GM23338 (cell line): ENCODE data around the gene HECTD2. TPM values are rescaled to one million over a fixed set of nuclear protein-coding genes. Genes with fewer than 3 reads are reported as not detected.

Experiments
- ATAC-seq: fragments of 200-7000 bp; cut with Tn5 transposase; 3 replicates; pipeline ENCODE4 v1.9.1; 2020
- DNase-seq: peaks from one replicate; pipeline ENCODE4 v3.0.0-alpha.2; 2015; ENCODE audit warnings: low spot score
- H2AFZ ChIP-seq: fragments of 200-600 bp; sonication (generic); 2 replicates; pipeline ENCODE4 v1.8.0; 2016; ENCODE audit warnings: antibody characterized with exemption, mild to moderate bottlenecking, moderate library complexity
- H3F3A ChIP-seq: fragments of 200-600 bp; sonication (generic); replicated peaks from 2 replicates; pipeline ENCODE4 v1.8.0; 2017; ENCODE audit warnings: antibody characterized with exemption, mixed run types, low read depth
- H3K27ac ChIP-seq: fragments of 200-600 bp; sonication (generic); 2 replicates; pipeline ENCODE4 v1.6.1; 2016; ENCODE audit warnings: low read depth
- H3K27me3 ChIP-seq: fragments of 200-600 bp; sonication (generic); 2 replicates; pipeline ENCODE4 v1.8.0; 2016; ENCODE audit warnings: mild to moderate bottlenecking, mixed run types, moderate library complexity; ENCODE audit not compliant: insufficient read depth
- H3K36me3 ChIP-seq: fragments of 200-600 bp; sonication (generic); 2 replicates; pipeline ENCODE4 v1.8.0; 2016; ENCODE audit warnings: mild to moderate bottlenecking; ENCODE audit not compliant: insufficient read depth
- H3K4me1 ChIP-seq: fragments of 200-600 bp; sonication (generic); 2 replicates; pipeline ENCODE4 v1.8.0; 2016; ENCODE audit warnings: mild to moderate bottlenecking, moderate library complexity; ENCODE audit not compliant: insufficient read depth
- H3K4me2 ChIP-seq: fragments of 200-600 bp; sonication (generic); 2 replicates; pipeline ENCODE4 v1.7.1; 2017; ENCODE audit warnings: mixed run types
- H3K4me3 ChIP-seq: fragments of 200-600 bp; sonication (generic); 2 replicates; pipeline ENCODE4 v1.6.1; 2016; ENCODE audit warnings: mixed run types
- H3K79me2 ChIP-seq: fragments of 200-600 bp; sonication (generic); replicated peaks from 2 replicates; pipeline ENCODE4 v1.8.0; 2017; ENCODE audit warnings: mild to moderate bottlenecking; ENCODE audit not compliant: insufficient read depth
- H3K9me2 ChIP-seq: fragments of 200-600 bp; sonication (generic); 2 replicates; pipeline ENCODE4 v1.8.0; 2017; ENCODE audit not compliant: insufficient read depth
- H4K20me1 ChIP-seq: fragments of 200-600 bp; sonication (generic); replicated peaks from 2 replicates; pipeline ENCODE4 v1.8.0; 2017; ENCODE audit warnings: mild to moderate bottlenecking; ENCODE audit not compliant: insufficient read depth
- H3K27ac Mint-ChIP-seq: 2 replicates; pipeline ENCODE4 v1.8.0; 2020; ENCODE audit warnings: inconsistent platforms, mild to moderate bottlenecking, moderate library complexity, mixed read lengths
- H3K27me3 Mint-ChIP-seq: 3 replicates; pipeline ENCODE4 v1.8.0; 2022; ENCODE audit warnings: low read depth, mild to moderate bottlenecking, moderate library complexity, mixed read lengths, inconsistent platforms; ENCODE audit not compliant: insufficient read depth, poor library complexity
- H3K36me3 Mint-ChIP-seq: 3 replicates; pipeline ENCODE4 v1.8.0; 2021; ENCODE audit warnings: low read depth, mild to moderate bottlenecking, inconsistent platforms, moderate library complexity, mixed read lengths
- H3K4me1 Mint-ChIP-seq: 3 replicates; pipeline ENCODE4 v1.8.0; 2020; ENCODE audit warnings: mild to moderate bottlenecking, inconsistent platforms, mixed read lengths
- H3K4me3 Mint-ChIP-seq: 3 replicates; pipeline ENCODE4 v1.8.0; 2021; ENCODE audit warnings: moderate library complexity, mild to moderate bottlenecking, inconsistent platforms, mixed read lengths
- H3K9me3 Mint-ChIP-seq: 3 replicates; pipeline ENCODE4 v1.8.0; 2020; ENCODE audit warnings: moderate library complexity, mild to moderate bottlenecking, inconsistent platforms, mixed read lengths
- CREB1 ChIP-seq: fragments of 250-450 bp; sonication (Bioruptor Pico); IDR thresholded peaks from 2 replicates; pipeline ENCODE4 v1.5.0; 2020; ENCODE audit warnings: low read depth, mild to moderate bottlenecking, moderate library complexity
- EZH2 ChIP-seq: fragments of 200-600 bp; sonication (generic); IDR thresholded peaks from one replicate; pipeline ENCODE4 v1.8.0; 2017; ENCODE audit warnings: antibody characterized with exemption, mild to moderate bottlenecking, low read depth; ENCODE audit not compliant: unreplicated experiment
- EZH2phosphoT487 ChIP-seq: fragments of 200-600 bp; sonication (generic); IDR thresholded peaks from one replicate; pipeline ENCODE4 v1.8.1; 2018; ENCODE audit warnings: antibody characterized with exemption; ENCODE audit not compliant: unreplicated experiment
- JUNB ChIP-seq: IDR thresholded peaks from one replicate; pipeline ENCODE4 v1.6.1; 2016; ENCODE audit warnings: antibody characterized with exemption; ENCODE audit not compliant: unreplicated experiment
- NANOG ChIP-seq: IDR thresholded peaks from 2 replicates; pipeline ENCODE4 v1.6.1; 2016; ENCODE audit warnings: antibody characterized with exemption, borderline replicate concordance
- POLR2AphosphoS5 ChIP-seq: IDR thresholded peaks from 2 replicates; pipeline ENCODE4 v1.6.1; 2016; ENCODE audit warnings: antibody characterized with exemption, low read depth
- STAT1 ChIP-seq: IDR thresholded peaks from one replicate; pipeline ENCODE4 v1.6.1; 2016; ENCODE audit warnings: antibody characterized with exemption; ENCODE audit not compliant: unreplicated experiment
- ZNF114 ChIP-seq: fragments of 250-450 bp; sonication (Bioruptor Pico); IDR thresholded peaks from 2 replicates; pipeline ENCODE4 v1.5.0; 2020; ENCODE audit warnings: mild to moderate bottlenecking, moderate library complexity
- ZNF331 ChIP-seq: fragments of 250-450 bp; sonication (Bioruptor Pico); IDR thresholded peaks from 2 replicates; pipeline ENCODE4 v1.5.0; 2020; ENCODE audit warnings: low read depth, mild to moderate bottlenecking, moderate library complexity
- polyA plus RNA-seq: library from polyadenylated mRNA; unstranded; fragments of >200 nt; fragmentation: Nextera tagmentation; extraction: Ambion mirVana; gene quantifications from 2 replicates; pipeline ENCODE4 v1.2.1, GENCODE V29; 2016
- total RNA-seq: library from RNA; depleted of rRNA; stranded (reverse); fragments of >200 nt; shearing (Covaris generic); gene quantifications from 2 replicates; pipeline ENCODE4 v1.2.3, GENCODE V29; 2014
- TF ChIP-seq, protein P1 (sequence below): IDR thresholded peaks from one replicate; pipeline ENCODE4 v1.6.1; 2018; ENCODE audit warnings: antibody characterized with exemption; ENCODE audit not compliant: unreplicated experiment
- TF ChIP-seq, protein P2 (sequence below): IDR thresholded peaks from 2 replicates; pipeline ENCODE4 v1.6.1; 2016; ENCODE audit warnings: antibody characterized with exemption
- TF ChIP-seq, protein P3 (sequence below), 2 experiments: fragments of 200-600 bp in 1 of 2; sonication (generic) in 1 of 2; conservative IDR thresholded peaks; 2 replicates each; pipeline versions ENCODE4 v1.5.1 to v1.6.1; 2016 to 2017; ENCODE audit warnings: antibody characterized with exemption in 2 of 2, low read depth in 2 of 2, mild to moderate bottlenecking in 2 of 2, moderate library complexity in 1 of 2
- TF ChIP-seq, protein P4 (sequence below): fragments of 250-450 bp; sonication (Bioruptor Pico); IDR thresholded peaks from 2 replicates; pipeline ENCODE4 v1.5.0; 2020; ENCODE audit warnings: mild to moderate bottlenecking, moderate library complexity

Gene HECTD2
- total and polyA plus RNA-seq, 2 experiments from 2014 or later, result 8.5 to 14.4 TPM

DNA sequence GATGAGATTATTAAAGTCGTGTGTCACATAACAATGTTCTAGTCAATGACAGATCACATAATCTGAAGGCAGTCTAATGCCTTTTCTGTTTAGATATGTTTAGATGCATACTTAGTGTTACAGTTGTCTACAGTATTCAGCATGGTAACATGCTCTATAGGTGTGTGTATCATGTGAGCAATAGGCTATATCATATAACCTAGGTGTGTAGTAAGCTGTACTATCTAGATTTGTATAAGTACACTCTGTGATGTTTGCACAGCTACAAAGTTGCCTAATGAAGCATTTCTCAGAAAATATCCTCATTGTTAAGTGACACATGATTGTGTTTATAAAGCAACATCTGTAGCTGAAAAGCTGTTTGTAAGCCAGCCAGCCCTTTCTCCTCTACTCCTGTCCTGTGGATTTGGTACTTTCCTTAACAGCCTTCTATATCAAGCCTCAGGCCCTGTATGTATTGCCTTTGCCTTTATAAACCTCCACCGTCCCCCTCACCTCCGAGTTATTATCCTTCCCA lies 6.3 kb downstream of the HECTD2 start:
- no peak for ATAC-seq

More for the DNA sequence above, 6.3 kb downstream of the HECTD2 start:
- no peak overlapping the region for H3K27ac Mint-ChIP-seq
- peaks cover 2% of the 10 kb centered on the region for H3K27me3 Mint-ChIP-seq
- H3K36me3 Mint-ChIP-seq, result no peaks in the 10 kb centered on the region
- no peak overlapping the region for H3K4me3 ChIP-seq
- H3K9me3 Mint-ChIP-seq, result no peaks in the 10 kb centered on the region
- peaks cover 51% of the 10 kb centered on the region for H3K79me2 ChIP-seq
- H3K36me3 ChIP-seq, result no peaks in the 10 kb centered on the region
- H3F3A ChIP-seq, result no peaks in the 10 kb centered on the region
- H3K9me2 ChIP-seq, result no peaks in the 10 kb centered on the region
- TF ChIP-seq STAT1, result no peak
- no peak for TF ChIP-seq NANOG
- no peak for TF ChIP-seq EZH2
- TF ChIP-seq, protein P1, sequence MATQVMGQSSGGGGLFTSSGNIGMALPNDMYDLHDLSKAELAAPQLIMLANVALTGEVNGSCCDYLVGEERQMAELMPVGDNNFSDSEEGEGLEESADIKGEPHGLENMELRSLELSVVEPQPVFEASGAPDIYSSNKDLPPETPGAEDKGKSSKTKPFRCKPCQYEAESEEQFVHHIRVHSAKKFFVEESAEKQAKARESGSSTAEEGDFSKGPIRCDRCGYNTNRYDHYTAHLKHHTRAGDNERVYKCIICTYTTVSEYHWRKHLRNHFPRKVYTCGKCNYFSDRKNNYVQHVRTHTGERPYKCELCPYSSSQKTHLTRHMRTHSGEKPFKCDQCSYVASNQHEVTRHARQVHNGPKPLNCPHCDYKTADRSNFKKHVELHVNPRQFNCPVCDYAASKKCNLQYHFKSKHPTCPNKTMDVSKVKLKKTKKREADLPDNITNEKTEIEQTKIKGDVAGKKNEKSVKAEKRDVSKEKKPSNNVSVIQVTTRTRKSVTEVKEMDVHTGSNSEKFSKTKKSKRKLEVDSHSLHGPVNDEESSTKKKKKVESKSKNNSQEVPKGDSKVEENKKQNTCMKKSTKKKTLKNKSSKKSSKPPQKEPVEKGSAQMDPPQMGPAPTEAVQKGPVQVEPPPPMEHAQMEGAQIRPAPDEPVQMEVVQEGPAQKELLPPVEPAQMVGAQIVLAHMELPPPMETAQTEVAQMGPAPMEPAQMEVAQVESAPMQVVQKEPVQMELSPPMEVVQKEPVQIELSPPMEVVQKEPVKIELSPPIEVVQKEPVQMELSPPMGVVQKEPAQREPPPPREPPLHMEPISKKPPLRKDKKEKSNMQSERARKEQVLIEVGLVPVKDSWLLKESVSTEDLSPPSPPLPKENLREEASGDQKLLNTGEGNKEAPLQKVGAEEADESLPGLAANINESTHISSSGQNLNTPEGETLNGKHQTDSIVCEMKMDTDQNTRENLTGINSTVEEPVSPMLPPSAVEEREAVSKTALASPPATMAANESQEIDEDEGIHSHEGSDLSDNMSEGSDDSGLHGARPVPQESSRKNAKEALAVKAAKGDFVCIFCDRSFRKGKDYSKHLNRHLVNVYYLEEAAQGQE, result no peak
- no peak for TF ChIP-seq CREB1 (CRISPR knock-in tag)
- TF ChIP-seq, protein P2, sequence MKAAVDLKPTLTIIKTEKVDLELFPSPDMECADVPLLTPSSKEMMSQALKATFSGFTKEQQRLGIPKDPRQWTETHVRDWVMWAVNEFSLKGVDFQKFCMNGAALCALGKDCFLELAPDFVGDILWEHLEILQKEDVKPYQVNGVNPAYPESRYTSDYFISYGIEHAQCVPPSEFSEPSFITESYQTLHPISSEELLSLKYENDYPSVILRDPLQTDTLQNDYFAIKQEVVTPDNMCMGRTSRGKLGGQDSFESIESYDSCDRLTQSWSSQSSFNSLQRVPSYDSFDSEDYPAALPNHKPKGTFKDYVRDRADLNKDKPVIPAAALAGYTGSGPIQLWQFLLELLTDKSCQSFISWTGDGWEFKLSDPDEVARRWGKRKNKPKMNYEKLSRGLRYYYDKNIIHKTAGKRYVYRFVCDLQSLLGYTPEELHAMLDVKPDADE, result no peak
- no peak for TF ChIP-seq EZH2phosphoT487
- no peak for TF ChIP-seq ZNF114 (CRISPR knock-in tag)
- no peak for TF ChIP-seq JUNB
- no peak for TF ChIP-seq POLR2AphosphoS5
- TF ChIP-seq, protein P3, sequence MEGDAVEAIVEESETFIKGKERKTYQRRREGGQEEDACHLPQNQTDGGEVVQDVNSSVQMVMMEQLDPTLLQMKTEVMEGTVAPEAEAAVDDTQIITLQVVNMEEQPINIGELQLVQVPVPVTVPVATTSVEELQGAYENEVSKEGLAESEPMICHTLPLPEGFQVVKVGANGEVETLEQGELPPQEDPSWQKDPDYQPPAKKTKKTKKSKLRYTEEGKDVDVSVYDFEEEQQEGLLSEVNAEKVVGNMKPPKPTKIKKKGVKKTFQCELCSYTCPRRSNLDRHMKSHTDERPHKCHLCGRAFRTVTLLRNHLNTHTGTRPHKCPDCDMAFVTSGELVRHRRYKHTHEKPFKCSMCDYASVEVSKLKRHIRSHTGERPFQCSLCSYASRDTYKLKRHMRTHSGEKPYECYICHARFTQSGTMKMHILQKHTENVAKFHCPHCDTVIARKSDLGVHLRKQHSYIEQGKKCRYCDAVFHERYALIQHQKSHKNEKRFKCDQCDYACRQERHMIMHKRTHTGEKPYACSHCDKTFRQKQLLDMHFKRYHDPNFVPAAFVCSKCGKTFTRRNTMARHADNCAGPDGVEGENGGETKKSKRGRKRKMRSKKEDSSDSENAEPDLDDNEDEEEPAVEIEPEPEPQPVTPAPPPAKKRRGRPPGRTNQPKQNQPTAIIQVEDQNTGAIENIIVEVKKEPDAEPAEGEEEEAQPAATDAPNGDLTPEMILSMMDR (conservative IDR thresholded peaks at IDR 0.05; ENCODE audit: low read depth in 2 of 2), result no peak
- TF ChIP-seq, protein P4, sequence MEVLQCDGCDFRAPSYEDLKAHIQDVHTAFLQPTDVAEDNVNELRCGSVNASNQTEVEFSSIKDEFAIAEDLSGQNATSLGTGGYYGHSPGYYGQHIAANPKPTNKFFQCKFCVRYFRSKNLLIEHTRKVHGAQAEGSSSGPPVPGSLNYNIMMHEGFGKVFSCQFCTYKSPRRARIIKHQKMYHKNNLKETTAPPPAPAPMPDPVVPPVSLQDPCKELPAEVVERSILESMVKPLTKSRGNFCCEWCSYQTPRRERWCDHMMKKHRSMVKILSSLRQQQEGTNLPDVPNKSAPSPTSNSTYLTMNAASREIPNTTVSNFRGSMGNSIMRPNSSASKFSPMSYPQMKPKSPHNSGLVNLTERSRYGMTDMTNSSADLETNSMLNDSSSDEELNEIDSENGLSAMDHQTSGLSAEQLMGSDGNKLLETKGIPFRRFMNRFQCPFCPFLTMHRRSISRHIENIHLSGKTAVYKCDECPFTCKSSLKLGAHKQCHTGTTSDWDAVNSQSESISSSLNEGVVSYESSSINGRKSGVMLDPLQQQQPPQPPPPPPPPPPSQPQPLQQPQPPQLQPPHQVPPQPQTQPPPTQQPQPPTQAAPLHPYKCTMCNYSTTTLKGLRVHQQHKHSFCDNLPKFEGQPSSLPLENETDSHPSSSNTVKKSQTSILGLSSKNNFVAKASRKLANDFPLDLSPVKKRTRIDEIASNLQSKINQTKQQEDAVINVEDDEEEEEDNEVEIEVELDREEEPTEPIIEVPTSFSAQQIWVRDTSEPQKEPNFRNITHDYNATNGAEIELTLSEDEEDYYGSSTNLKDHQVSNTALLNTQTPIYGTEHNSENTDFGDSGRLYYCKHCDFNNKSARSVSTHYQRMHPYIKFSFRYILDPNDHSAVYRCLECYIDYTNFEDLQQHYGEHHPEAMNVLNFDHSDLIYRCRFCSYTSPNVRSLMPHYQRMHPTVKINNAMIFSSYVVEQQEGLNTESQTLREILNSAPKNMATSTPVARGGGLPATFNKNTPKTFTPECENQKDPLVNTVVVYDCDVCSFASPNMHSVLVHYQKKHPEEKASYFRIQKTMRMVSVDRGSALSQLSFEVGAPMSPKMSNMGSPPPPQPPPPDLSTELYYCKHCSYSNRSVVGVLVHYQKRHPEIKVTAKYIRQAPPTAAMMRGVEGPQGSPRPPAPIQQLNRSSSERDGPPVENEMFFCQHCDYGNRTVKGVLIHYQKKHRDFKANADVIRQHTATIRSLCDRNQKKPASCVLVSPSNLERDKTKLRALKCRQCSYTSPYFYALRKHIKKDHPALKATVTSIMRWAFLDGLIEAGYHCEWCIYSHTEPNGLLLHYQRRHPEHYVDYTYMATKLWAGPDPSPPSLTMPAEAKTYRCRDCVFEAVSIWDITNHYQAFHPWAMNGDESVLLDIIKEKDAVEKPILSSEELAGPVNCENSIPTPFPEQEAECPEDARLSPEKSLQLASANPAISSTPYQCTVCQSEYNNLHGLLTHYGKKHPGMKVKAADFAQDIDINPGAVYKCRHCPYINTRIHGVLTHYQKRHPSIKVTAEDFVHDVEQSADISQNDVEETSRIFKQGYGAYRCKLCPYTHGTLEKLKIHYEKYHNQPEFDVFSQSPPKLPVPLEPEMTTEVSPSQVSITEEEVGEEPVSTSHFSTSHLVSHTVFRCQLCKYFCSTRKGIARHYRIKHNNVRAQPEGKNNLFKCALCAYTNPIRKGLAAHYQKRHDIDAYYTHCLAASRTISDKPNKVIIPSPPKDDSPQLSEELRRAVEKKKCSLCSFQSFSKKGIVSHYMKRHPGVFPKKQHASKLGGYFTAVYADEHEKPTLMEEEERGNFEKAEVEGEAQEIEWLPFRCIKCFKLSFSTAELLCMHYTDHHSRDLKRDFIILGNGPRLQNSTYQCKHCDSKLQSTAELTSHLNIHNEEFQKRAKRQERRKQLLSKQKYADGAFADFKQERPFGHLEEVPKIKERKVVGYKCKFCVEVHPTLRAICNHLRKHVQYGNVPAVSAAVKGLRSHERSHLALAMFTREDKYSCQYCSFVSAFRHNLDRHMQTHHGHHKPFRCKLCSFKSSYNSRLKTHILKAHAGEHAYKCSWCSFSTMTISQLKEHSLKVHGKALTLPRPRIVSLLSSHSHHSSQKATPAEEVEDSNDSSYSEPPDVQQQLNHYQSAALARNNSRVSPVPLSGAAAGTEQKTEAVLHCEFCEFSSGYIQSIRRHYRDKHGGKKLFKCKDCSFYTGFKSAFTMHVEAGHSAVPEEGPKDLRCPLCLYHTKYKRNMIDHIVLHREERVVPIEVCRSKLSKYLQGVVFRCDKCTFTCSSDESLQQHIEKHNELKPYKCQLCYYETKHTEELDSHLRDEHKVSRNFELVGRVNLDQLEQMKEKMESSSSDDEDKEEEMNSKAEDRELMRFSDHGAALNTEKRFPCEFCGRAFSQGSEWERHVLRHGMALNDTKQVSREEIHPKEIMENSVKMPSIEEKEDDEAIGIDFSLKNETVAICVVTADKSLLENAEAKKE (CRISPR knock-in tag), result no peak
- no peak for TF ChIP-seq ZNF331 (CRISPR knock-in tag)
- H3K4me1 ChIP-seq, result peaks cover 11% of the 10 kb centered on the region
- H3K4me1 Mint-ChIP-seq, result peaks cover 14% of the 10 kb centered on the region; the same call in 2 of the 3 replicates
- no peak overlapping the region for H3K4me3 Mint-ChIP-seq
- H3K4me2 ChIP-seq, result no peak overlapping the region
- no peak overlapping the region for H3K27ac ChIP-seq
- no peak overlapping the region for H2AFZ ChIP-seq
- DNase-seq, result no peak
- peaks cover 5% of the 10 kb centered on the region; the same call in 1 of the 2 replicates for H4K20me1 ChIP-seq
- H3K27me3 ChIP-seq, result peaks cover 2% of the 10 kb centered on the region; the same call in 1 of the 2 replicates
